GM18870 (cell line): ENCODE measurements around the gene POMT2.
"Not testable (repeated sequence)": the region's sequence is repeated elsewhere in the genome, so short reads cannot be mapped to it uniquely, and the experiment has no call there.

Source experiments
- ATAC-seq: cut with Tn5 transposase; IDR thresholded peaks from one replicate; pipeline ENCODE4 v1.9.1; 2021; ENCODE audit warnings: moderate library complexity; ENCODE audit not compliant: unreplicated experiment

Gene POMT2

GRCh38 chr14:77324816-77325745 lies 4.4 kb upstream of the POMT2 start:
- no peak for ATAC-seq

- no peak for ATAC-seq
Observed at GRCh38 chr14:77324289-77324688, 3.6 kb upstream of the POMT2 start.

DNA sequence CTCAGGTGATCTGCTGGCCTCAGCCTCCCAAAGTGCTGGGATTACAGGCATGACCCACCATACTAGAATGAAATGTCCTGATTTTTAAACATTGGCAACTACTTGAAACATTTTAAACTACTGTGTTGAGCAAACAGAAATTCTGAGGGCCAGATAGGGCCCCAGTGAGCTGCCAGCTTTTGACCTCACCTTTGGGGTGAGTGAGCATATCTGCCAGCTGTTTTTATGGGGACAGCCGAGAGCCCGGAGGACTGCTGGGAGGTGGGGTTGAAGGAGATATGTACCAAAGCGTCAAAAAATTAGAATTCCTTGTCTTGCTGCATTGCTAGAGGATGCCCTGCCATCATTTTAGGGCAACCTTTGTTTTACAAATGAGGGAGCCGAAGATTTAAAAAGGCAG lies 2.9 kb upstream of the POMT2 start:
- ATAC-seq = no peak

GRCh38 chr14:77322951-77323350 lies 2.3 kb upstream of the POMT2 start:
- no peak for ATAC-seq

DNA sequence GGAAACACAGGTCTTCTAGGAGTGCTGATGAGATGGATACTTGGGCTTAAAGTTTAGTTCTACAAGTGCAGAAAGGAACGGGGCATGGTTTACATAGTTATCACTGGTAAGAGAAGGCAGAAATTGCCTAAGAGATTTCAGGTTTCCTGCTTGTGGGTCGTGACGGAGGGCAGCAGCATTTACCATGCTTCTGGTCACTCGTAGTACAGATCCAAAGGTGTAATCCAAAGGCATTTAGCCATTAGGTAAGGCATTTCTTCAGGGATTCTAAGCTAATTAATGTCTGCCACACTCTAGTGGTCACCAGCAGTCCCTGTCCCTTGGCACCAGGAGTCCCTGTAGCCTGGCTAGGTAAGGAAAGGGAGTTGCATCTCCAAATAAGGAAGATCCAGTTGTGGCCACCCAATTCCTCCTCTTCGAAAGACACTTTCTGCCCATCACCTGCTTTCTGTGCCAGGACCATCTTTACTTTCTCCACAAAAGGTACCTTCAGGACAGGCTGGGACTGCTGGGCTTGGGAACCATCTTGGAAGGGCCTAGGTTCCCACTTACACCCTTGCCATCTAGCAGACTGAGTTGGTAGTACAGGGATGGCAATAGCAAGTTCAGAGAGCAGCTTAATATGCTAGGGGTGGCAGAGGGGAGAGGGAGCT lies 1.7 kb upstream of the POMT2 start:
- ATAC-seq = no peak

GRCh38 chr14:77319422-77319821 lies 1.3 kb downstream of the POMT2 start:
- no peak for ATAC-seq

DNA sequence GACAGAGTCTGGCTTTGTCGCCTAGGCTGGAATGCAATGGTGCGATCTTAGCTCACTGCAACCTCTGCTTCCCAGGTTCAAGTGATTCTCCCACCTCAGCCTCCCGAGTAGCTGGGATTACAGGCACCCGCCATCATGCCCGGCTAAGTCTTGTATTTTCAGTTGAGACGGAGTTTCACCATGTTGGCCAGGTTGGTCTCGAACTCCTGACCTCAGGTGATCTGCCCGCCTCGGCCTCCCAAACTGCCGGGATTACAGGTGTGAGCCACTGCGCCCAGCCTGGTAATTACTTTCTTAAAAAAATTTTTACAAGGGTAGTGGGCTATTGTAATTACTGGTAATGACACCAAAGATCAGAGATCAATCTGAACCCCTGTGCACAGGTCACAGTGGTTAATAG lies 1.9 kb downstream of the POMT2 start:
- ATAC-seq = not testable (repeated sequence)

GRCh38 chr14:77318006-77318553 lies 2.6 kb downstream of the POMT2 start:
- no peak for ATAC-seq

- ATAC-seq = no peak
Observed at GRCh38 chr14:77316872-77317301, 3.8 kb downstream of the POMT2 start.

DNA sequence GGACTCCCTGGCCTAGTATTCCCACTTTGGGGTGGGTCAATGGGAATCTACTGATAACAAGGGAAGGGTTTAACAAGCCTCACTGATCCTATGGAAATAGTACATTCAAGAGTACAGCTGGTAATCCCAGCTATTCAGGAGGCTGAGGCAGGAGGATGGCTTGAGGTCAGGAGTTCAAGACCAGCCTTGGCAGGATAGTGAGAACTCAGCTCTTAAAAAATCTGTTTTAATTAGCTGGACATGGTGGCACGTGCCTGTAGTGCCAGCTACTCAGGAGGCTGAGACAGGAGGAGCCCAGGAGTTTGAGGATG lies 4.5 kb downstream of the POMT2 start:
- ATAC-seq = no peak

DNA sequence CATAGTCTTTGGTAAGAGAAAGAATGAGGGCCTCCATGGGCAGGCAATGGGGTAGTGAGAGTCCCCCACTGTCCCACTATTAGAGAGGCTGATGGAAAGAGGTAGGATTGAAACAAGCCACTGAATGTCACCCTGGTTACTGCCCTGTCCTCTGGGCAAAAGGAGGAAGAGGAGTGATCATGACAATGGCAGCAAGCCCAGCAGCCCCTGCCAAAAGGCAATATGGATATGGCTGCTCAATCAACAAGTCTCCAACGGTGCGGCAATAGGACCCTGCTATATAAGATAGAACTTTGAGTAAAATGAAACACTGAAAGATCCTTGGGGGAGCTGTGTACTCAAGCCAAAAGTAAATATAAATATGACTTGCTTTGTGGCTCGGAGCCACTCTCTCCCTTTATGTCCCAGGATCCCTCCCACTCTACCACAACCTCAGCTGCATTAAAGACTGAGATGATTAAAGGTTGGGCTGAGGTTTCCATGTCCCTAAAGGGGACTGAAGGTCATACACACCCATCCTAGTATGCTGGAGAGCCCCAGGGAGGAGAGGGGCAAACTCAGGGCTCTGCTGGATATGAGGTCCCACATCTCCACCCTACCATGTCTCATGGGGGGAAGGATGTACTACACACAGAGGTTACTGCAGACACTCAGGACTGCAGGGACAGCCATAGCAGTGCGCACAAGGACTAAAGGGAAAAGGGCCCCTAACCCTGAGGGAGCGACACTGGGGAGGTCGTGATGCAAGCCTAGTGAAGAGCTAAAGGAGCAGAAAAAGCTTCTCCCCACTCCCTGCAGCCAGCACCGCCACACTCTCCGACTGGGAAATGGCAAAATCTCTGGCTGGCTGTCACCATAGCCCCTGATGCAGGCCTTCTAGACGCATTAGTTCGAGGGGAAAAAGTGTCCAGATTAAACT lies 5.9 kb downstream of the POMT2 start:
- no peak for ATAC-seq

DNA sequence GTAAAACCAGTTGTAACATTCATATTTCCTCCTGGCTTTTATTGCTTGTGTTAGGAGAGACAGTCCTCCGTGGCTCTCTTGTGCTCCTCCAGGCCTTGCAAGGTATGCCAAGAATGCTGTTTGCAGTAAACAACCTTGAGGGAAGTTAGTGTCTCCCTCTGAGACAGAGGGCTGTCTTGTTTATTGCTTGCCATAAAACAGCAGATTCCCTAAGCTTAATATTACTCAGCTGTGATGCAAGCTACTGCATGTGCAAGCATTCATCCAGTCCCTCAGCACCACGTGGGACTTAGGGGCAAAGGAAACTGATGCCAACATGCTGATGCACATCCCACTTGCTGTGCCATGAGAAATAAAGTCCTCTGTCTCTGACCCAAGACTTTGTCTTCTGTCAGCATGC lies 6.6 kb downstream of the POMT2 start:
- no peak for ATAC-seq

GRCh38 chr14:77313371-77313770 lies 7.3 kb downstream of the POMT2 start:
- no peak for ATAC-seq

- no peak for ATAC-seq
Observed at GRCh38 chr14:77311217-77311616, 9.5 kb downstream of the POMT2 start.

DNA sequence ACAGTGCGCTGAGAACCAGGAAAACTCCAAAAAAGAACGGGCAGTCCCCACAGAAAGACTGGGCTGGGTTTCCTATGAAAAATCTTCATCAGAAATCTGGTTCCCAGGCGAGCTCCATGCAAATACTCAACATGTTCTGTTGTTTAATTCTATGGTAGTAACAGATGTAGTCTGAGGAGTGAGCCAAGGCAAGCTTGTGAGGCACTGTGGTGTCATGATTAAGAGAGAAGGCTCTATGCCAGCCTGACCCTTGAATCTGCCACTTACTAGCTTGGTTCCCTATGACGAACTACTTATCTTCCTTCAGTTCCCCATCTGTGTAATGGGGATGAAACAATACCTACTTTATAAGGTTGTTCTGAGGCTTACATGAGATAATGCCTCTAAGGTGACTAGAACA lies 10.7 kb downstream of the POMT2 start:
- ATAC-seq = no peak

GRCh38 chr14:77309131-77309530 lies 11.6 kb downstream of the POMT2 start:
- no peak for ATAC-seq

GRCh38 chr14:77306851-77307496 lies 13.7 kb downstream of the POMT2 start:
- ATAC-seq = no peak

DNA sequence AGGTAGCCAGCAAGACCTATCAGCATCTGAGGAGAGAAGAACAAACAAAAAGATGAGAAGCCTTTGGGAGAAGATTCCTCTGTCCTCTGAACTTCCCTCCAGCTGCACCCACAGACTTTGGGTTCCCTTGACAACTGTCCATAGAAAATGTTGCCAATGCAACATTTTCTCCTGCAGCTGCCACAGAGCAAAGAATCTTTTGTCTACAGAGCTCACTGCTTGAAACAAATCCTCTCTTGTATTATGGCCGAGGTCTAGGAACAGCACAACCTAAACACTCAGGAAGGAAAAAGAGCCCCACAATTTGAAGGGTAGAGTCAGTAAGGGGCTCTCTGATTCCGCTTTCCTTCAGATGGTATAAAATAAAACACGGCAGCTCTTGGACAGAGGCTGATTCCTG lies 14.3 kb downstream of the POMT2 start:
- no peak for ATAC-seq

GRCh38 chr14:77305696-77306095 lies 15.0 kb downstream of the POMT2 start:
- no peak for ATAC-seq

- ATAC-seq = peak; percentile 67
Observed at GRCh38 chr14:77303417-77304156, 17.1 kb downstream of the POMT2 start.
